Neural progenitor cell (in vitro differentiated cells): ENCODE data around the gene MICALL2.

Experiments
- CTCF ChIP-seq: fragments of 200-600 bp; sonication (generic); IDR thresholded peaks from 2 replicates; pipeline ENCODE4 v1.5.1; 2017; ENCODE audit warnings: antibody characterized with exemption, mild to moderate bottlenecking
- EZH2 ChIP-seq: fragments of 200-600 bp; sonication (generic); IDR thresholded peaks from 2 replicates; pipeline ENCODE4 v1.6.1; 2017; ENCODE audit warnings: antibody characterized with exemption, mild to moderate bottlenecking, moderate library complexity

- TF ChIP-seq CTCF (no peak), EZH2 (no peak)
Observed at GRCh38 chr7:1457949-1458682, 1.2 kb downstream of the MICALL2 start.
